ENCODE measurements around the gene RASA3.

Gene RASA3

GRCh38 chr13:114013336-114013735 lies 119.1 kb downstream of the RASA3 start:
- DNase-seq, result no peak

- DNase-seq, result no peak
Observed at GRCh38 chr13:114012921-114013320, 119.5 kb downstream of the RASA3 start.

DNA sequence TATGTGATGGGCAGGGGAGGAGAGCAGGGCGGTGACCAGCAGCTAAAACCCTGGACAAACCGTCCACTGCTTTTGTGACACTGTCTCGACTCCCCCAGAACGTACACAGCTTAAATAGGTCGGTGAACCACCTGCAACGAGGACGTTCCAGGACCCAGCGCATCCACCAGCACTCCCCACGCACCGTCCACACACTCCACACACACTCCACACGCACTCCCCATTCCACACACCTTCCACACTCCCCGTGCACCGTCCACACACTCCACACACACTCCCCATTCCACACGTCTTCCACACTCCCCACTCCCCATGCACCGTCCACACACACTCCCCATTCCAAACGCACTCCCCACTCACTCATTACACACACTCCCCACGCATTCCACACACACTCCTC lies 120.3 kb downstream of the RASA3 start:
- no peak for DNase-seq

DNA sequence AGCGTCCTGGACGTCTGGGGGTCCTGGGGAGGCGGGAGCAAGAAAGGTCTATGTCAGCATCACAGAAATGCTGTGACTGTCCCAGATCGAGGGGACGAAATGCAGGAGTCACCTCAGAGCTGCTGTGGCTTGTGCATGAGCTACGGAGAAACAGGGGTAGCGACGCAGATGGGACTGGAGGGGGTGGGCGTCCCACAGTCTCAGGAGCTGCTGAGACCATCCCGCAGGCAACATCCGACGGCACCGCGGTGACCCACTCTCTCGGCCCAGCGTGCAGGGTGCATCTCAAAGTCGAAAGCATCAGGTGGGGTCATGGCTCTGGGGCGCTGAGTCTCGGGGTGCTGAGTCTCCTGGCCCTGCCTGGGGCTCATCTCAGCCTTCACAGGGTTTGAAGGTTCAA lies 121.2 kb downstream of the RASA3 start:
- DNase-seq, result no peak

GRCh38 chr13:114010401-114011101 lies 121.9 kb downstream of the RASA3 start:
- DNase-seq, result no peak

GRCh38 chr13:114009590-114010400 lies 122.6 kb downstream of the RASA3 start:
- DNase-seq, result no peak

DNA sequence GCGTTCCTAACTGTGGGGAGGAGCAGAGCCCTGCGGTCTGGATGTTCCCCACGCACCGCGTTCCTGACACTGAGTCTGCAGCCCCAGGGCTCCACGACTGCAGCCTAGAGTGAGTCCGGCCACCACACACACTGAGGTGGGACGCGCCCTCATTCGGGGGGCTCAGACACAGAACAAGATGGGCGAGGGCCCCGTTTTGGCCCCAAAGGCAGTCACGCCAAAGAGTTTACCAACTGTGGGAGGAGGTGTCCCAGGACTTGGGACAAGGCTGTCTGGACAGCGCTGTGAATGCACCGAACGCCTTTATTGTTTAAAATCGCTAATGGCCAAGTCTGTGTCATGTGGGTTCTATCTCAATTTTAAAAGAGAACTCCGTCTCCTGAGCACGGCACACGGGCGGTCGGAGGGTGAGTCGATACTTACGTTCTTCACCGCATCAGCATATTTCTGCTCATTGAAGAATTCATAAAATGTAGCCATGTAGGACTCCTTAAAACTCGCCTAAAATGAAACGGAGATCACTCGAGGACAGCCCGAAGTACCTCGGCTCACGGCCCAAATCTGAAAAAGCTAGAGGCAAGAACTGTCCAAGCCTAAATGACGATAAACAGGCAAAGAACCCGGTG lies 123.3 kb downstream of the RASA3 start:
- DNase-seq, result no peak

DNA sequence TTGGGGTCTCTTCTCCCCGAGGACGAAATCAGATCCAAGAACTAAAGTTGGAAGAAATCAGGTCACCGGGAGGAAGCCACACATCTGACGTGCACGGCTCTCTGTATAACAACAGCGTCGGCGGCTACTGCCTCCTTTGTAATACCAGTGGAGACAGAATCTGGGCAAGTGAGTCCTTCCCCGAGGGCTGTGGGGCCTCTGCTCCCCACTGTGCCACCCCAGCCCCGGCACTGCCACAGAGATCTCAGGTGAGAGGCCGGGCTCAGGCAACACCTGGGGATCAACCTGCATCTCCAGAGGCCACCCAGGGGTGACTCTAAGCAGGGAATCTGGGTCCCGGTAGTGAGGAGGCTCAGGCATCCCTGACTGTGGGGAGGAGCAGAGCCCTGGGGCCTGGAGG lies 124.9 kb downstream of the RASA3 start:
- no peak for DNase-seq

GRCh38 chr13:114005206-114005724 lies 127.2 kb downstream of the RASA3 start:
- no peak for DNase-seq

- no peak for DNase-seq
Observed at GRCh38 chr13:114004420-114005205, 127.8 kb downstream of the RASA3 start.

GRCh38 chr13:114002771-114003321 lies 129.6 kb downstream of the RASA3 start:
- no peak for DNase-seq

- DNase-seq, result no peak
Observed at GRCh38 chr13:114002009-114002544, 130.3 kb downstream of the RASA3 start.

DNA sequence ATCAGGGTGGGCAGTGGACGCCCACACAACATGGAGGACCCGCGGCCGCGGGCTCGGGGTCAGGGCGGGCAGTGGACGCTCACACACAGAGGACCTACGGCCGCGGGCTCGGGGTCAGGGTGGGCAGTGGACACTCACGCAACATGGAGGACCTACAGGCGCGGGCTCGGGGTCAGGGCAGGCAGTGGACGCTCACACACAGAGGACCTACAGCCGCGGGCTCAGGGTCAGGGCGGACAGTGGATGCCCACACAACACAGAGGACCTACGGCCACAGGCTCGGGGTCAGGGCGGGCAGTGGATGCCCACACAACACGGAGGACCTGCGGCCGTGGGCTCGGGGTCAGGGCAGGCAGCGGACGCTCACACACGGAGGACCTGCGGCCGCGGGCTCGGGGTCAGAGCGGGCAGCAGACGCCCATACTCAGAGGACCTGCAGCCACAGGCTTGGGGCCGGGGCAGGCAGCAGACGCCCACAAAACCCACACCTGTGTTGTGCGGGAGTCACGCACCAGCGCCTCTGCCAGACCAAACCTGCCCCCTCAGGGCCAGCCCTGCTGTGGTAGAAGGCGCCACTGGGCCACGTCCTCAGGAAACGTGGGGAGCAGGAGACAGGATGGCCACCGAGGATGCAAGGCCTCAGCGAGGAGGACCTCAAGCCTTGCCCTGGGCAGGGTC lies 131.0 kb downstream of the RASA3 start:
- DNase-seq, result no peak

DNA sequence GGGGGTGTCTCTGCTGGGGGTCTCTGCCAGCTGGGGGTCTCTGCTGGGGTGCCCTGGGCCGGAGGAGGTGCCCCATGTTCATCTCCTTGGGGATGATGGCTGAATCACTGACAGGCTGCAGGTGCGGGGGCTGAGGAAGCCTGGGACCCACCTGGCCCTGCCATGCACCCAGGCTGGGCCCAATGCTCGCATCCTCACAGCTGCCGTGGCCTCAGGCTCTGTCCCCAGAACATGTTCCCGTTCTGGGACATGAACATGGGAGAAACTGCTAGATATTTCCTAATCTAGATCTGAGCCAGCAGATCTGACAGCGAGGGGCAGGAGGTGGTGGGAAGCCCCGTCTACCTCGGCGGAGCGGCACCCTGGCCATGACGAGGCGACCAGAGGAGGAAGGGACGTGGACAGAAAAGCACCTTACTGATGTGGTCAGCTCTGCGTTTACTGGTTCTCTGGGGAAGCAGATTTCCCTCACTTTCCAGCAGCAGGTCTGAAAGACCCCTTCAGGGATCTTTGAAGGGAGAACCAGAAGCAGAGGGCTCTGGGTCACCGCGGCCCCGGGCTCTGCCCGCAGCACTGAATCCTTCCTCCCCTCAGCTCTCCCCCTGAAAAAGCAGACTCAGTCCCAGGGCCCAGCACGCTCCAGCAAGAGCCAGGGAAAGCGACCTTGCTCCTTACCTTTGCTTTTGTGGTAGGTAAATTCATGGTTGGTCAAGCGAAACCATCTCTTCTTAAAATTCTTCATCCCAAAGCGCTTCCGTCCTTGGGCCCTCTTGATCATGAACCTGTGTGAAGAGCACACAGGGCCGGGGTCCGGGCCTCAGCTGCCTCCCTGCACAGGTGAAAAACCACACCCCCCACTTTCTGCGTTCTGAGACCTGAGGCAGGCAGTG lies 132.0 kb downstream of the RASA3 start:
- DNase-seq, result no peak

DNA sequence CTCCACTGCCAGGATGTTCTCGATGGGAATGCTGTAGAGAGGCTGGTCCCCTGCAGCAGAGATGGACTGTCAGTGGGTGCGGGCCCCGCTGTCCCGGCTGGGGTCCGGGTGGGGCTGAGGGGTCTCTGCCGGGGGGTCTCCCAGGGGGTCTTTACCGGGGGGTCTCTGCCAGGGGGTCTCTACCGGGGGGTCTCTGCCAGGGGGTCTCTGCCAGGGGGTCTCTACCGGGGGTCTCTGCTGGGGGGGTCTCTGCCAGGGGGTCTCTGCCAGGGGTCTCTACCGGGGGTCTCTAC lies 132.9 kb downstream of the RASA3 start:
- DNase-seq, result no peak

GRCh38 chr13:113998781-113999617 lies 133.4 kb downstream of the RASA3 start:
- DNase-seq, result no peak

DNA sequence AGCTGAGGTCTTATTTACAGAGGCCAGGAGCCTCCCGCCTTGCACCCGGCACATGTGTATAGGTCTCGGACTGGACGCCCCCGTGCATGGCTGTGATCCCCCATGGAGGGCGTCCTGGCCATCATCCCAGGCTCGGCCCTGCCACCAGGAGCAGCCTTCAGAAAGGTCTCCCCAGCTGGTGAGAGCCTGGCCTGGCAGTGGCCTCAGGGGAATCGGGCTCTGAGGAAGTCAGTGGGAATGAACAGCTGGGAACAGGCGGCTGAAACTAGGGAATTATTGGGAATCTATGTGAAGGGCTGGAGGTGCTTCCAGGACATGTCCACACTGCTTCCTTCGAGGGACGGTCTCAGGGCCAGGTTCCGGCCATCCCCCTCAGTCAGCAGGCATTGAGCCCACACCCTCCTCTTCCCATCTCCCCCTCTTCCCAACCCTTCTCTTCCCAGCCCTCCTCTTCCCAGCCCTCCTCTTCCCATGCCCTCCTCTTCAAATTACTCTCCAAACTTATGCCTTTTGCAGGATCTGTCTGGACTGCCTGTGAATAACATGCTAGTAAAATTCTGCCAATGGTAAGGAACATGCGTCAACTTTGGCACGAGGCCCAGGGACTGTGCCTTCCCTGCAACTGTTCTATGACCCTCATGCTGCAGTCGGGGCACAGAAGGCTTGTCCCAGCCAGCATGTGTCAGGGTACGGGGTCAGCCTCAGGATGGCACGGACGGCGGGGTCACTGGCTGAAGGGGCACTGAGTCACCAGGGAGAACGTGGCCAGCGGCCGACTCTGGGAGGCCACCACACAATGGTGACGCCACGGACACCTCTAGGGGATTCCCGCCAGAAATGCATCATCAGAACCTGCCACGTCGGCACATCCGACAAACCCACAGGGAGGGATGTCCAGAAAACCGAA lies 134.3 kb downstream of the RASA3 start:
- DNase-seq, result no peak

DNA sequence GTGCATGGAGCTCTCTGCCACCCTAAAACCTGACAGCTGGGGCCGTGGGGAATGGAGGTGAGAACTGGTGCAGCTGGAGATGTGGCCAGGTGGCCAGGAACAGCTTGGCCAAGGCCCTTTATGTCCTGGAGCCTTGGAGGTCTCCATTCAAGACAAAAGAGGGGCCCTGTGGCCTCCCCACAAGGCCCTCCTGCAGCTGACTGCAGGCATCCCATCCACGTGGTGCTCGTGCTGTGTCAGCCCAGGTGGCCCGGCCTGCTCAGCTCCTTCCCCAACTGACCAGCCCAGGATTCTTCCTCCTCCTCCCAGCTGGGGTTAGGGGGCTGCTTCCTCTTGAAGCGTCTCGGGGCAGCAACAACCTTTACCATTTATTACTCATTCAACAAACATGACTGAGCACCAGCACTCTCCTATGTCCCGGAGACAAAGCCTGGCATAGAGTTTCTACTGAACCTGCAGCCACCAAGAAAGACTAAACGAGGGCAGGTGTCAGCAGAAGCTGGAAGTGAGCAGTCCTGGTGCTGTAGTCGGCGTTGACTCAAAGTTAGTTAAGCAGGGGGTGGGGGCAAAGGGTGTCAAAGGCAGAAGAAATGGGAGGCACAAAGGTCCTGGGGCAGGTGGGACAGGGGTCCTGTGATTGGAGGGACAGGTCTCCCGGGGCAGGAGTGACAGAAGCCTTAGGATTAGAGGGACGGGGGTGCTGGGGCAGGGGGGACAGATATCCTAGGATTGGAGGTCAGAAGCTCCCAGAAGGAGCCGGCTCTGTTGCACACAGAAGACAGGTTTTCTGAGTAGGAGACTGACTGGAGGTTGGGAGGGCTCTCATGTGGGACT lies 135.3 kb downstream of the RASA3 start:
- no peak for DNase-seq
